Smooth muscle cell (in vitro differentiated cells): Measurements from ENCODE around the gene TPX2. TPM values are rescaled to one million over a fixed set of nuclear protein-coding genes. Genes with fewer than 3 reads are reported as not detected.
"Not testable (repeated sequence)": the region's sequence is repeated elsewhere in the genome, so short reads cannot be mapped to it uniquely, and the experiment has no call there.

Experiments
- DNase-seq: peaks from one replicate; lab custom pipeline; 2025; ENCODE audit not compliant: unreplicated experiment; lab: John Stamatoyannopoulos, UW
- H2AFZ ChIP-seq: fragments of 200-600 bp; sonication (generic); 2 replicates; pipeline ENCODE4 v1.6.0; 2016; ENCODE audit warnings: antibody characterized with exemption, low read depth, mild to moderate bottlenecking
- H3F3A ChIP-seq: fragments of 200-600 bp; sonication (generic); 2 replicates; pipeline ENCODE4 v1.6.0; 2017; ENCODE audit warnings: antibody characterized with exemption, low read depth
- H3K27ac ChIP-seq: fragments of 200-600 bp; sonication (generic); 2 replicates; pipeline ENCODE4 v1.5.1; 2016; ENCODE audit warnings: low read depth, mild to moderate bottlenecking
- H3K27me3 ChIP-seq: fragments of 200-600 bp; sonication (generic); 2 replicates; pipeline ENCODE4 v1.6.1; 2016; ENCODE audit warnings: low read depth, mild to moderate bottlenecking
- H3K36me3 ChIP-seq: fragments of 200-600 bp; sonication (generic); 2 replicates; pipeline ENCODE4 v1.5.1; 2016; ENCODE audit warnings: low read depth
- H3K4me1 ChIP-seq: fragments of 200-600 bp; sonication (generic); 2 replicates; pipeline ENCODE4 v1.5.1; 2016; ENCODE audit warnings: low read depth
- H3K4me2 ChIP-seq: fragments of 200-600 bp; sonication (generic); 2 replicates; pipeline ENCODE4 v1.6.0; 2016; ENCODE audit warnings: mild to moderate bottlenecking
- H3K4me3 ChIP-seq: fragments of 200-600 bp; sonication (generic); 2 replicates; pipeline ENCODE4 v1.5.1; 2016; ENCODE audit warnings: mild to moderate bottlenecking
- H3K79me2 ChIP-seq: fragments of 200-600 bp; sonication (generic); 2 replicates; pipeline ENCODE4 v1.6.0; 2016; ENCODE audit warnings: low read depth, mild to moderate bottlenecking
- H3K9ac ChIP-seq: fragments of 200-600 bp; sonication (generic); 2 replicates; pipeline ENCODE4 v1.6.0; 2016; ENCODE audit warnings: low read depth
- H3K9me3 ChIP-seq: fragments of 200-600 bp; sonication (generic); replicated peaks from 2 replicates; pipeline ENCODE4 v1.5.1; 2016; ENCODE audit warnings: low read depth
- H4K20me1 ChIP-seq: fragments of 200-600 bp; sonication (generic); 2 replicates; pipeline ENCODE4 v1.6.0; 2016; ENCODE audit warnings: low read depth
- CTCF ChIP-seq: fragments of 200-600 bp; sonication (generic); IDR thresholded peaks from 2 replicates; pipeline ENCODE4 v1.5.1; 2017; ENCODE audit warnings: borderline replicate concordance, mild to moderate bottlenecking, antibody characterized with exemption; ENCODE audit not compliant: insufficient read depth, poor library complexity, severe bottlenecking
- WGBS: methylation state at CpG from one replicate; pipeline ENCODE4 v1.1.7; 2016; ENCODE audit warnings: low lambda C conversion rate; 5-methylcytosine and 5-hydroxymethylcytosine counted together
- polyA plus RNA-seq: library from polyadenylated mRNA; unstranded; fragments of >200 nt; fragmentation: Nextera tagmentation; extraction: Ambion mirVana; gene quantifications from 2 replicates; pipeline ENCODE4 v1.2.1, GENCODE V29; 2016
- total RNA-seq: library from RNA; depleted of rRNA; stranded (reverse); fragments of >200 nt; gene quantifications from 2 replicates; pipeline ENCODE4 v1.2.3, GENCODE V29; 2014

The TPX2 gene
- total and polyA plus RNA-seq, 2 experiments from 2014 or later = 21.7 to 24.5 TPM

- Histone ChIP-seq H3K27me3 (no peaks in the 10 kb centered on the region), H3K79me2 (no peaks in the 10 kb centered on the region), H3K9me3 (no peaks in the 10 kb centered on the region), H3K36me3 (no peaks in the 10 kb centered on the region), H3K4me1 (no peaks in the 10 kb centered on the region), H2AFZ (no peak overlapping the region), H3K4me3 (no peak overlapping the region), H3K9ac (peak overlapping the region; percentile 35), H3K4me2 (no peak overlapping the region), H4K20me1 (no peaks in the 10 kb centered on the region), H3K27ac (peak overlapping the region; percentile 65), H3F3A (no peaks in the 10 kb centered on the region)
- 57% methylated on average over 3 of the region's 3 CpGs for WGBS
- no peak for TF ChIP-seq CTCF
- DNase-seq = no peak
These were observed 70.6 kb downstream of the TPX2 start for GRCh38 chr20:31809661-31810060.

GRCh38 chr20:31811198-31811597, 72.1 kb downstream of the TPX2 start:
- peak overlapping the region; percentile 65 for H3K27ac ChIP-seq
- TF ChIP-seq CTCF = no peak
- no peak overlapping the region for H3K4me3 ChIP-seq
- H4K20me1 ChIP-seq = no peaks in the 10 kb centered on the region
- H3K9ac ChIP-seq = no peak overlapping the region
- H3K4me1 ChIP-seq = no peaks in the 10 kb centered on the region
- DNase-seq = no peak
- no peaks in the 10 kb centered on the region for H3K79me2 ChIP-seq
- no peaks in the 10 kb centered on the region for H3K36me3 ChIP-seq
- H3K9me3 ChIP-seq = no peaks in the 10 kb centered on the region
- H2AFZ ChIP-seq = no peak overlapping the region
- no peaks in the 10 kb centered on the region for H3F3A ChIP-seq
- 87% methylated on average over 4 of the region's 4 CpGs for WGBS
- no peaks in the 10 kb centered on the region for H3K27me3 ChIP-seq
- H3K4me2 ChIP-seq = no peak overlapping the region

GRCh38 chr20:31811796-31812728, 73.0 kb downstream of the TPX2 start:
- H3K9me3 ChIP-seq = no peaks in the 10 kb centered on the region
- H3K9ac ChIP-seq = no peak overlapping the region
- no peaks in the 10 kb centered on the region for H3F3A ChIP-seq
- no peaks in the 10 kb centered on the region for H3K4me1 ChIP-seq
- H3K27ac ChIP-seq = no peak overlapping the region
- H3K4me3 ChIP-seq = no peak overlapping the region
- peak overlapping the region; percentile 3 for H3K4me2 ChIP-seq
- DNase-seq = no peak
- H3K79me2 ChIP-seq = no peaks in the 10 kb centered on the region
- no peak for TF ChIP-seq CTCF
- H3K36me3 ChIP-seq = no peaks in the 10 kb centered on the region
- 62% methylated on average over 15 of the region's 15 CpGs for WGBS
- H3K27me3 ChIP-seq = no peaks in the 10 kb centered on the region
- H4K20me1 ChIP-seq = no peaks in the 10 kb centered on the region
- no peak overlapping the region for H2AFZ ChIP-seq

- no peaks in the 10 kb centered on the region for H4K20me1 ChIP-seq
- no peak overlapping the region for H2AFZ ChIP-seq
- H3K4me2 ChIP-seq = no peak overlapping the region
- no peaks in the 10 kb centered on the region for H3K9me3 ChIP-seq
- no peak overlapping the region for H3K9ac ChIP-seq
- H3K79me2 ChIP-seq = no peaks in the 10 kb centered on the region
- H3F3A ChIP-seq = no peaks in the 10 kb centered on the region
- H3K4me1 ChIP-seq = no peaks in the 10 kb centered on the region
- H3K27ac ChIP-seq = no peak overlapping the region
- DNase-seq = no peak
- no peaks in the 10 kb centered on the region for H3K27me3 ChIP-seq
- H3K36me3 ChIP-seq = no peaks in the 10 kb centered on the region
- H3K4me3 ChIP-seq = no peak overlapping the region
- TF ChIP-seq CTCF = no peak
These were observed 74.5 kb downstream of the TPX2 start for GRCh38 chr20:31813611-31814010.

GRCh38 chr20:31814142-31814541, 75.1 kb downstream of the TPX2 start:
- not testable (repeated sequence) for H3K9me3 ChIP-seq, H3F3A ChIP-seq
- 95% methylated on average over 7 of the region's 7 CpGs for WGBS

More at GRCh38 chr20:31814142-31814541, 75.1 kb downstream of the TPX2 start:
- not testable (repeated sequence) for H2AFZ ChIP-seq, H3K9ac ChIP-seq, H3K4me2 ChIP-seq, H3K4me1 ChIP-seq, H3K4me3 ChIP-seq, DNase-seq, H4K20me1 ChIP-seq, H3K27me3 ChIP-seq, H3K27ac ChIP-seq, H3K79me2 ChIP-seq, H3K36me3 ChIP-seq
